Kidney (tissue), 14 donors: ENCODE measurements around the gene ATP11A. TPM values are rescaled to one million over a fixed set of nuclear protein-coding genes. Genes with fewer than 3 reads are reported as not detected.
A peak's percentile ranks its signal among the peaks of the same experiment; 100 is the strongest.

ENCODE experiments used
- DNase-seq, 5 donors: peaks; one replicate each; pipeline ENCODE4 v3.0.0-alpha.2; 2013 to 2020
- FAIRE-seq: peaks from 2 replicates; lab custom pipeline; 2012; peaks lifted over from hg19 to GRCh38; lab: Jason Lieb, UNC
- H3K27ac ChIP-seq, 2 donors: one replicate each; pipeline ENCODE4 v1.7.0; 2013; ENCODE audit warnings: low read depth in 2 of 2, low read length in 2 of 2, inconsistent platforms in 1 of 2
- H3K27me3 ChIP-seq: one replicate; pipeline ENCODE4 v1.7.1; 2013; ENCODE audit warnings: low read length, inconsistent platforms; ENCODE audit not compliant: control insufficient read depth, insufficient read depth
- H3K36me3 ChIP-seq, 3 donors: one replicate each; pipeline versions ENCODE4 v1.7.0 to v1.7.1; 2013; ENCODE audit warnings: low read length in 3 of 3, control low read depth in 1 of 3, inconsistent platforms in 1 of 3; ENCODE audit not compliant: insufficient read depth in 3 of 3, control insufficient read depth in 2 of 3
- H3K4me1 ChIP-seq, 3 donors: one replicate each; pipeline versions ENCODE4 v1.7.0 to v1.7.1; 2013; ENCODE audit warnings: low read length in 3 of 3, inconsistent platforms in 1 of 3, low read depth in 1 of 3; ENCODE audit not compliant: control insufficient read depth in 2 of 3, insufficient read depth in 2 of 3
- H3K4me3 ChIP-seq, 3 donors: one replicate each; pipeline versions ENCODE4 v1.7.0 to v1.8.1; 2013; ENCODE audit warnings: low read length in 3 of 3, control low read depth in 1 of 3, inconsistent platforms in 1 of 3
- H3K9ac ChIP-seq, 3 donors: one replicate each; pipeline versions ENCODE4 v1.7.0 to v1.7.1; 2013; ENCODE audit warnings: low read length in 3 of 3, control low read depth in 1 of 3, inconsistent platforms in 1 of 3
- H3K9me3 ChIP-seq, 3 donors: one replicate each; pipeline versions ENCODE4 v1.7.0 to v1.7.1; 2013; ENCODE audit warnings: low read length in 3 of 3, control low read depth in 1 of 3, inconsistent platforms in 1 of 3; ENCODE audit not compliant: control insufficient read depth in 2 of 3, insufficient read depth in 1 of 3
- intact Hi-C: fragments of 100-400 bp; cut with DNase I; formaldehyde crosslinking; loops from one replicate; pipeline ENCODE4 v1.11.1; 2022
- polyA plus RNA-seq: library from polyadenylated mRNA; stranded (reverse); fragments of 350-450 nt; fragmentation: Illumina TruSeq; extraction: RNeasy Lipid Tissue Mini Kit (QIAGEN cat#74804); gene quantifications from one replicate; pipeline ENCODE4 v1.2.3, GENCODE V29; 2014; ENCODE audit warnings: low read depth, low replicate concordance; ENCODE audit not compliant: insufficient read depth
- total RNA-seq: library from RNA; stranded (reverse); fragmentation: NEBNext Ultra II Directional; extraction: Animal tissue kit (Norgen Biotek cat#: 25700); gene quantifications from one replicate; pipeline ENCODE4 v1.2.1, GENCODE V29; 2021
- TF ChIP-seq, protein P1 (sequence below): IDR thresholded peaks from 3 replicates; pipeline ENCODE4 v1.5.1; 2012; ENCODE audit warnings: mild to moderate bottlenecking, moderate library complexity, borderline replicate concordance; ENCODE audit not compliant: insufficient read depth; ENCODE audit errors: extremely low read depth
- donor health status: control.
- donor health status: control.
- donor health status: control.
- donor health status: control.
- donor health status: control.
- donor health status: DM: yes; HTN: yes; CAD: no.
- donor health status: Normal renal cell carcinoma (clear cell type).

The ATP11A gene
- total and polyA plus RNA-seq, 2 donors from 2014 or later = 4.9 to 212 TPM

DNA sequence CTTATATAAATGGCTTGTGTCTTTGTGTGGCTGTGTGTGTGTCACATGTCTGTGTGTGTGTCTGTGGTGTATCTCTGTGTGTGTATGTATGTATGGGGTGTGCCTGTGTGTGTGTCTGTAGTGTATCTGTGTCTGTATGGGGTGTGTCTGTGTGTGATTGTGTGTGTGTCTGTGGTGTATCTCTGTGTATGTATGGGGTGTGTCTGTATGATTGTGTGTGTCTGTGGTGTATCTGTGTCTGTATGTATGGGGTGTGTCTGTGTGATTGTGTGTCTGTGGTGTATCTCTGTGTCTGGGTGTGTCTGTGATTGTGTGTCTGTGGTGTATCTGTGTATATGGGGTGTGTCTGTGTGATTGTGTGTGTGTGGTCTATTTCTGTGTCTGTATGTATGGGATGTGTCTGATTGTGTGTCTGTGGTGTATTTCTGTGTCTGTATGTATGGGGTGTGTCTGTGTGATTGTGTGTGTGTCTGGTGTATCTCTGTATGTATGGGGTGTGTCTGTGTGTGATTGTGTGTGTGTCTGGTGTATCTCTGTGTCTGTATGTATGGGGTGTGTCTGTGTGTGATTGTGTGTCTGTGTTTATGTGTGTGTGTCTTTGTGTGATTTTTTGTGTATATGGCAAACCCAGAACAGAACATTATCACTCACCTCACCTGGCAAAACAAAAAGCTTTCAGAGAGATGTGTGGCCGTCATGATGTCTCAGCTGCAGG is 223.0 kb downstream of the ATP11A start:
- FAIRE-seq = no peak

DNA sequence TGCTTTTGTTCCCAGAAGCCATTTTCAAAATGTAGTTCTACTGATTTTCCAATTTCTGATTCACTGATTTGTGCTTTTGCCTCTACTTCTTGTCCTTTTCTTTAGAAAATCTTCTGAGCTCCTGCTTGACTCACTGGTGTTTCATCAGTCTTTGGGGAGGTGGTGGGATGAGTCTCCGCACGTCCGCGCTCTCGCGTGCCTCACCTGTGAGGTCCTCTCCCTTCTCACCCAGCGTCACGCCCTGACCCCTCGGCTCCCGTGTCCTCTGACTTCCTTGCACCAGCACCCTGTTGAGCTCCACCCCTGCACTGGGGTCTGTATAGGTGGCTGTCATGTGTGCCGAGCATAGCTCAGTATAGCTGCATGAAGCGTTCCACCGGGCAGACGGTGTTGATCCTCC is 226.5 kb downstream of the ATP11A start:
- DNase-seq (no peak), FAIRE-seq (no peak)
- H3K27ac ChIP-seq = no peak overlapping the region
- H3K9ac ChIP-seq = no peak overlapping the region
- TF ChIP-seq, protein P1, sequence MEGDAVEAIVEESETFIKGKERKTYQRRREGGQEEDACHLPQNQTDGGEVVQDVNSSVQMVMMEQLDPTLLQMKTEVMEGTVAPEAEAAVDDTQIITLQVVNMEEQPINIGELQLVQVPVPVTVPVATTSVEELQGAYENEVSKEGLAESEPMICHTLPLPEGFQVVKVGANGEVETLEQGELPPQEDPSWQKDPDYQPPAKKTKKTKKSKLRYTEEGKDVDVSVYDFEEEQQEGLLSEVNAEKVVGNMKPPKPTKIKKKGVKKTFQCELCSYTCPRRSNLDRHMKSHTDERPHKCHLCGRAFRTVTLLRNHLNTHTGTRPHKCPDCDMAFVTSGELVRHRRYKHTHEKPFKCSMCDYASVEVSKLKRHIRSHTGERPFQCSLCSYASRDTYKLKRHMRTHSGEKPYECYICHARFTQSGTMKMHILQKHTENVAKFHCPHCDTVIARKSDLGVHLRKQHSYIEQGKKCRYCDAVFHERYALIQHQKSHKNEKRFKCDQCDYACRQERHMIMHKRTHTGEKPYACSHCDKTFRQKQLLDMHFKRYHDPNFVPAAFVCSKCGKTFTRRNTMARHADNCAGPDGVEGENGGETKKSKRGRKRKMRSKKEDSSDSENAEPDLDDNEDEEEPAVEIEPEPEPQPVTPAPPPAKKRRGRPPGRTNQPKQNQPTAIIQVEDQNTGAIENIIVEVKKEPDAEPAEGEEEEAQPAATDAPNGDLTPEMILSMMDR = no peak
- no peaks in the 10 kb centered on the region for H3K36me3 ChIP-seq
- H3K4me3 ChIP-seq = no peak overlapping the region
- intact Hi-C loops = no loop called here
- H3K9me3 ChIP-seq = no peaks in the 10 kb centered on the region
- no peaks in the 10 kb centered on the region for H3K27me3 ChIP-seq
- H3K4me1 ChIP-seq = peaks cover 0 to 6% (median 6%) of the 10 kb centered on the region in 3 donors

More for the DNA sequence above, 223.0 kb downstream of the ATP11A start:
- Histone ChIP-seq H3K9ac (no peak overlapping the region), H3K9me3 (no peaks in the 10 kb centered on the region), H3K27me3 (no peaks in the 10 kb centered on the region), H3K27ac (no peak overlapping the region), H3K4me1 (peaks cover 0 to 16% (median 3%) of the 10 kb centered on the region in 3 donors), H3K36me3 (no peaks in the 10 kb centered on the region), H3K4me3 (no peak overlapping the region)
- TF ChIP-seq, protein P1 = no peak
- intact Hi-C loops = no loop called here
- no peak for DNase-seq

DNA sequence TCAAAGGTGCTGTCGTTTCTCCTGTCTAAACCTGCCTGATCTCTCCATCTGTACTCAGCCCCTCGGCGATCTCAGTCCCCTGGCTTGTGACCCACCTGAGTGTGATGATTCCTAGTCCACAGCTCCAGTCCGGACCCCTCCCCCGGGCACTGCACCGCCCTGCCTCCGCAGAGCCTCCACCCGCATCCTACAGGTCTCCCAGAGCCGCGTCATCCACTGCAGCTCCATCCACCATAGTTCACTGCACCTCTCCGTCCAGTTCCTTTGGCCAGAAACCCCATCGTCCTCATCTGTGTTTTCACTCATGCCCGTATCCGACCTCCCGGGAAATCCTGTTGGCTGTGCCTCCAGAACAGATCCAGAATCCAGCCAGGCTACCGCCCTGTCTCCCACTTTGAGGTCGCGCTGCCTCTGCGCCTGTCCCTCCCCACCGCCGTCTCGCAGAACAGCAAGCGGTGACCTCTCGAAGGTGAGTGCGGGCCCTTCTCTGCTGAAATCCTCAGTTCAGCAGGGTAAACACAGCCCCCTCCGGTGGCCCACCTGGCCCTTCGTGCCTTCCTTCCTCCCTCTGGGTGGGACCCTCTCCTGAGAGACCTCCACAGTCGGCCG is 227.3 kb downstream of the ATP11A start:
- H3K36me3 ChIP-seq = no peaks in the 10 kb centered on the region
- DNase-seq (no peak), FAIRE-seq (no peak)
- TF ChIP-seq, protein P1 = no peak
- no peaks in the 10 kb centered on the region for H3K9me3 ChIP-seq
- H3K4me3 ChIP-seq = no peak overlapping the region
- H3K9ac ChIP-seq = no peak overlapping the region
- no peaks in the 10 kb centered on the region for H3K27me3 ChIP-seq
- intact Hi-C loops = no loop called here
- H3K27ac ChIP-seq = peak overlapping the region in 1 of 2 donors; percentile 27
- H3K4me1 ChIP-seq = peaks cover 0 to 6% (median 6%) of the 10 kb centered on the region in 3 donors
